OCI-LY7 (cell line): ENCODE measurements around the gene SPTB.

Experiments
- CTCF ChIP-seq: fragments of 200-600 bp; sonication (generic); conservative IDR thresholded peaks from 2 replicates; pipeline ENCODE4 v1.5.1; 2014; ENCODE audit warnings: mild to moderate bottlenecking, antibody characterized with exemption, low read length, moderate library complexity, mixed read lengths
- EZH2phosphoT487 ChIP-seq: fragments of 200-600 bp; sonication (generic); IDR thresholded peaks from 2 replicates; pipeline ENCODE4 v1.6.1; 2018; ENCODE audit warnings: low read depth, borderline replicate concordance, mild to moderate bottlenecking, mixed run types, antibody characterized with exemption, low read length, moderate library complexity, mixed read lengths

GRCh38 chr14:64701660-64702059 is 178.0 kb downstream of the SPTB start:
- TF ChIP-seq CTCF (no peak), EZH2phosphoT487 (no peak)
